HepG2 (cell line): Measurements from ENCODE around the gene TMEM258.

Experiments used
- EP300 ChIP-seq, 3 experiments: sonication (generic) in 1 of 3; formaldehyde crosslinking in 1 of 3; IDR thresholded peaks; 2 replicates each; pipeline versions ENCODE4 v1.5.1 to v1.6.1; 2011 to 2020; ENCODE audit warnings: low read depth in 2 of 3, low read length in 2 of 3, borderline replicate concordance in 1 of 3, improper control_type of control experiment in 1 of 3, mild to moderate bottlenecking in 1 of 3, missing genetic modification reagents in 1 of 3, moderate library complexity in 1 of 3
- ESRRA ChIP-seq: sonication (generic); formaldehyde crosslinking; IDR thresholded peaks from 2 replicates; pipeline ENCODE4 v1.5.1; 2020; ENCODE audit warnings: mild to moderate bottlenecking, low read depth, missing genetic modification reagents
- JUN ChIP-seq: sonication (generic); formaldehyde crosslinking; IDR thresholded peaks from 2 replicates; pipeline ENCODE4 v1.4.0; 2020; ENCODE audit warnings: mild to moderate bottlenecking, missing genetic modification reagents
- ONECUT2 ChIP-seq: sonication (generic); formaldehyde crosslinking; IDR thresholded peaks from 2 replicates; pipeline ENCODE4 v1.4.0; 2020; ENCODE audit warnings: missing genetic modification reagents
- PRMT3 ChIP-seq: sonication (generic); formaldehyde crosslinking; IDR thresholded peaks from 2 replicates; pipeline ENCODE4 v1.8.1; 2022; ENCODE audit warnings: low read depth, mild to moderate bottlenecking, moderate library complexity, missing genetic modification reagents, borderline replicate concordance
- SP1 ChIP-seq, 2 experiments: fragments of 450-650 bp in 1 of 2; sonication (generic) in 1 of 2; formaldehyde crosslinking in 1 of 2; IDR thresholded peaks; 2 replicates each; pipeline versions ENCODE4 v1.4.0 to v1.6.1; 2016 to 2020; ENCODE audit warnings: missing genetic modification reagents in 1 of 2
- TCF12 ChIP-seq, 2 experiments: fragments of 450-650 bp in 1 of 2; sonication (generic) in 1 of 2; formaldehyde crosslinking in 1 of 2; IDR thresholded peaks; 2 replicates each; pipeline versions ENCODE4 v1.6.1 to v1.8.0; 2017 to 2022; ENCODE audit warnings: antibody characterized with exemption in 1 of 2, mild to moderate bottlenecking in 1 of 2, missing genetic modification reagents in 1 of 2, moderate library complexity in 1 of 2
- XBP1 ChIP-seq: sonication (generic); formaldehyde crosslinking; IDR thresholded peaks from 2 replicates; pipeline ENCODE4 v1.5.0; 2020; ENCODE audit warnings: missing genetic modification reagents
- ZNF230 ChIP-seq: sonication (generic); formaldehyde crosslinking; IDR thresholded peaks from 2 replicates; pipeline ENCODE4 v1.4.0; 2020; ENCODE audit warnings: mild to moderate bottlenecking, missing genetic modification reagents
- TF ChIP-seq, protein P1 (sequence below), 2 experiments: IDR thresholded peaks; 2 replicates each; pipeline ENCODE4 v1.6.1; 2011 to 2012; ENCODE audit warnings: low read length in 2 of 2, borderline replicate concordance in 1 of 2, low read depth in 1 of 2, mild to moderate bottlenecking in 1 of 2, moderate library complexity in 1 of 2
- TF ChIP-seq, protein P2 (sequence below): sonication (generic); formaldehyde crosslinking; IDR thresholded peaks from 2 replicates; pipeline ENCODE4 v1.5.0; 2020; ENCODE audit warnings: mild to moderate bottlenecking, missing genetic modification reagents, moderate library complexity
- TF ChIP-seq, protein P3 (sequence below): sonication (generic); formaldehyde crosslinking; IDR thresholded peaks from 2 replicates; pipeline ENCODE4 v1.4.0; 2020; ENCODE audit warnings: mild to moderate bottlenecking, missing genetic modification reagents
- TF ChIP-seq, protein P4 (sequence below): sonication (generic); formaldehyde crosslinking; IDR thresholded peaks from 2 replicates; pipeline ENCODE4 v1.4.0; 2020; ENCODE audit warnings: missing genetic modification reagents; ENCODE audit errors: not compliant biosample characterization
- TF ChIP-seq, protein P5 (sequence below): sonication (generic); formaldehyde crosslinking; IDR thresholded peaks from 2 replicates; pipeline ENCODE4 v1.4.0; 2020; ENCODE audit warnings: missing genetic modification reagents

DNA sequence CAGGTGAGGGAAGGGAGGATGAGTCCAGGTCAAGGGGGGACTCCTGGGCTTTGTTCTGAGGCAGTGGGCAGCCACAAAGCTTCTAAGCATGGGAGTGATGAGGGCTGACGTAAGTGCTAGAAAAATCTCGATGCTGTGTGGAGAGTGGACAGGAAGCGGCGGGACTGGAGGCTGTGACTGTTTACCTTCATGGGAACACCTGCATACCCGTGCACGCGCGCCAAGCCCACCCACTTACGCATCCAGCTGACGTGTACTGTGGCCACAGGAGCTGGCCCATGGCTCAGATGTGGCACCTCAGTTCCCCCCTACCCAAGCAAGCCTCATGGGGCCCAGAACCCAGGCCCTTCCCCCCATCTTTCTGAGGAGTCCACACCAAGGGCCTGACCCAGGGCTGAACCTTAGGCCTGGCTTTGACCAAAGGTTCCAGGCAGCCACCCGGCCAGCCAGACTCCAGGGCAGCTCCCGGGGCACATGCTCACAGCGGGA lies 26.0 kb downstream of the TMEM258 start:
- TF ChIP-seq PRMT3 (CRISPR knock-in tag): no peak
- TF ChIP-seq ZNF230 (CRISPR knock-in tag): no peak
- TF ChIP-seq, protein P1, sequence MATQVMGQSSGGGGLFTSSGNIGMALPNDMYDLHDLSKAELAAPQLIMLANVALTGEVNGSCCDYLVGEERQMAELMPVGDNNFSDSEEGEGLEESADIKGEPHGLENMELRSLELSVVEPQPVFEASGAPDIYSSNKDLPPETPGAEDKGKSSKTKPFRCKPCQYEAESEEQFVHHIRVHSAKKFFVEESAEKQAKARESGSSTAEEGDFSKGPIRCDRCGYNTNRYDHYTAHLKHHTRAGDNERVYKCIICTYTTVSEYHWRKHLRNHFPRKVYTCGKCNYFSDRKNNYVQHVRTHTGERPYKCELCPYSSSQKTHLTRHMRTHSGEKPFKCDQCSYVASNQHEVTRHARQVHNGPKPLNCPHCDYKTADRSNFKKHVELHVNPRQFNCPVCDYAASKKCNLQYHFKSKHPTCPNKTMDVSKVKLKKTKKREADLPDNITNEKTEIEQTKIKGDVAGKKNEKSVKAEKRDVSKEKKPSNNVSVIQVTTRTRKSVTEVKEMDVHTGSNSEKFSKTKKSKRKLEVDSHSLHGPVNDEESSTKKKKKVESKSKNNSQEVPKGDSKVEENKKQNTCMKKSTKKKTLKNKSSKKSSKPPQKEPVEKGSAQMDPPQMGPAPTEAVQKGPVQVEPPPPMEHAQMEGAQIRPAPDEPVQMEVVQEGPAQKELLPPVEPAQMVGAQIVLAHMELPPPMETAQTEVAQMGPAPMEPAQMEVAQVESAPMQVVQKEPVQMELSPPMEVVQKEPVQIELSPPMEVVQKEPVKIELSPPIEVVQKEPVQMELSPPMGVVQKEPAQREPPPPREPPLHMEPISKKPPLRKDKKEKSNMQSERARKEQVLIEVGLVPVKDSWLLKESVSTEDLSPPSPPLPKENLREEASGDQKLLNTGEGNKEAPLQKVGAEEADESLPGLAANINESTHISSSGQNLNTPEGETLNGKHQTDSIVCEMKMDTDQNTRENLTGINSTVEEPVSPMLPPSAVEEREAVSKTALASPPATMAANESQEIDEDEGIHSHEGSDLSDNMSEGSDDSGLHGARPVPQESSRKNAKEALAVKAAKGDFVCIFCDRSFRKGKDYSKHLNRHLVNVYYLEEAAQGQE (IDR thresholded peaks at IDR 0.05; ENCODE audit: borderline replicate concordance in 1 of 2, low read depth in 1 of 2, low read length in 2 of 2): no peak
- no peak for TF ChIP-seq JUN (CRISPR knock-in tag)
- TF ChIP-seq SP1 (IDR thresholded peaks at IDR 0.05): no peak
- TF ChIP-seq SP1 (CRISPR knock-in tag; IDR thresholded peaks at IDR 0.05): no peak
- TF ChIP-seq XBP1 (CRISPR knock-in tag): no peak
- TF ChIP-seq, protein P2, sequence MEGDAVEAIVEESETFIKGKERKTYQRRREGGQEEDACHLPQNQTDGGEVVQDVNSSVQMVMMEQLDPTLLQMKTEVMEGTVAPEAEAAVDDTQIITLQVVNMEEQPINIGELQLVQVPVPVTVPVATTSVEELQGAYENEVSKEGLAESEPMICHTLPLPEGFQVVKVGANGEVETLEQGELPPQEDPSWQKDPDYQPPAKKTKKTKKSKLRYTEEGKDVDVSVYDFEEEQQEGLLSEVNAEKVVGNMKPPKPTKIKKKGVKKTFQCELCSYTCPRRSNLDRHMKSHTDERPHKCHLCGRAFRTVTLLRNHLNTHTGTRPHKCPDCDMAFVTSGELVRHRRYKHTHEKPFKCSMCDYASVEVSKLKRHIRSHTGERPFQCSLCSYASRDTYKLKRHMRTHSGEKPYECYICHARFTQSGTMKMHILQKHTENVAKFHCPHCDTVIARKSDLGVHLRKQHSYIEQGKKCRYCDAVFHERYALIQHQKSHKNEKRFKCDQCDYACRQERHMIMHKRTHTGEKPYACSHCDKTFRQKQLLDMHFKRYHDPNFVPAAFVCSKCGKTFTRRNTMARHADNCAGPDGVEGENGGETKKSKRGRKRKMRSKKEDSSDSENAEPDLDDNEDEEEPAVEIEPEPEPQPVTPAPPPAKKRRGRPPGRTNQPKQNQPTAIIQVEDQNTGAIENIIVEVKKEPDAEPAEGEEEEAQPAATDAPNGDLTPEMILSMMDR (CRISPR knock-in tag): no peak
- TF ChIP-seq, protein P3, sequence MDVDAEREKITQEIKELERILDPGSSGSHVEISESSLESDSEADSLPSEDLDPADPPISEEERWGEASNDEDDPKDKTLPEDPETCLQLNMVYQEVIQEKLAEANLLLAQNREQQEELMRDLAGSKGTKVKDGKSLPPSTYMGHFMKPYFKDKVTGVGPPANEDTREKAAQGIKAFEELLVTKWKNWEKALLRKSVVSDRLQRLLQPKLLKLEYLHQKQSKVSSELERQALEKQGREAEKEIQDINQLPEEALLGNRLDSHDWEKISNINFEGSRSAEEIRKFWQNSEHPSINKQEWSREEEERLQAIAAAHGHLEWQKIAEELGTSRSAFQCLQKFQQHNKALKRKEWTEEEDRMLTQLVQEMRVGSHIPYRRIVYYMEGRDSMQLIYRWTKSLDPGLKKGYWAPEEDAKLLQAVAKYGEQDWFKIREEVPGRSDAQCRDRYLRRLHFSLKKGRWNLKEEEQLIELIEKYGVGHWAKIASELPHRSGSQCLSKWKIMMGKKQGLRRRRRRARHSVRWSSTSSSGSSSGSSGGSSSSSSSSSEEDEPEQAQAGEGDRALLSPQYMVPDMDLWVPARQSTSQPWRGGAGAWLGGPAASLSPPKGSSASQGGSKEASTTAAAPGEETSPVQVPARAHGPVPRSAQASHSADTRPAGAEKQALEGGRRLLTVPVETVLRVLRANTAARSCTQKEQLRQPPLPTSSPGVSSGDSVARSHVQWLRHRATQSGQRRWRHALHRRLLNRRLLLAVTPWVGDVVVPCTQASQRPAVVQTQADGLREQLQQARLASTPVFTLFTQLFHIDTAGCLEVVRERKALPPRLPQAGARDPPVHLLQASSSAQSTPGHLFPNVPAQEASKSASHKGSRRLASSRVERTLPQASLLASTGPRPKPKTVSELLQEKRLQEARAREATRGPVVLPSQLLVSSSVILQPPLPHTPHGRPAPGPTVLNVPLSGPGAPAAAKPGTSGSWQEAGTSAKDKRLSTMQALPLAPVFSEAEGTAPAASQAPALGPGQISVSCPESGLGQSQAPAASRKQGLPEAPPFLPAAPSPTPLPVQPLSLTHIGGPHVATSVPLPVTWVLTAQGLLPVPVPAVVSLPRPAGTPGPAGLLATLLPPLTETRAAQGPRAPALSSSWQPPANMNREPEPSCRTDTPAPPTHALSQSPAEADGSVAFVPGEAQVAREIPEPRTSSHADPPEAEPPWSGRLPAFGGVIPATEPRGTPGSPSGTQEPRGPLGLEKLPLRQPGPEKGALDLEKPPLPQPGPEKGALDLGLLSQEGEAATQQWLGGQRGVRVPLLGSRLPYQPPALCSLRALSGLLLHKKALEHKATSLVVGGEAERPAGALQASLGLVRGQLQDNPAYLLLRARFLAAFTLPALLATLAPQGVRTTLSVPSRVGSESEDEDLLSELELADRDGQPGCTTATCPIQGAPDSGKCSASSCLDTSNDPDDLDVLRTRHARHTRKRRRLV (CRISPR knock-in tag): no peak
- no peak for TF ChIP-seq EP300 (IDR thresholded peaks at IDR 0.05; ENCODE audit: low read depth in 2 of 2, low read length in 2 of 2)
- no peak for TF ChIP-seq EP300 (CRISPR knock-in tag; IDR thresholded peaks at IDR 0.05; ENCODE audit: borderline replicate concordance)
- no peak for TF ChIP-seq ESRRA (CRISPR knock-in tag)
- TF ChIP-seq, protein P4, sequence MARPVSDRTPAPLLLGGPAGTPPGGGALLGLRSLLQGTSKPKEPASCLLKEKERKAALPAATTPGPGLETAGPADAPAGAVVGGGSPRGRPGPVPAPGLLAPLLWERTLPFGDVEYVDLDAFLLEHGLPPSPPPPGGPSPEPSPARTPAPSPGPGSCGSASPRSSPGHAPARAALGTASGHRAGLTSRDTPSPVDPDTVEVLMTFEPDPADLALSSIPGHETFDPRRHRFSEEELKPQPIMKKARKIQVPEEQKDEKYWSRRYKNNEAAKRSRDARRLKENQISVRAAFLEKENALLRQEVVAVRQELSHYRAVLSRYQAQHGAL (CRISPR knock-in tag): no peak
- no peak for TF ChIP-seq ONECUT2 (CRISPR knock-in tag)
- TF ChIP-seq TCF12 (IDR thresholded peaks at IDR 0.05): no peak
- TF ChIP-seq TCF12 (CRISPR knock-in tag; IDR thresholded peaks at IDR 0.05): no peak
- TF ChIP-seq, protein P5, sequence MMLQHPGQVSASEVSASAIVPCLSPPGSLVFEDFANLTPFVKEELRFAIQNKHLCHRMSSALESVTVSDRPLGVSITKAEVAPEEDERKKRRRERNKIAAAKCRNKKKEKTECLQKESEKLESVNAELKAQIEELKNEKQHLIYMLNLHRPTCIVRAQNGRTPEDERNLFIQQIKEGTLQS (CRISPR knock-in tag): no peak
